ENCODE results near the gene ARHGAP27. TPM values are rescaled to one million over a fixed set of nuclear protein-coding genes. Genes with fewer than 3 reads are reported as not detected.
"Not testable (repeated sequence)": the region's sequence is repeated elsewhere in the genome, so short reads cannot be mapped to it uniquely, and the experiment has no call there.

The ARHGAP27 gene
- total and polyA plus RNA-seq, 12 donors = 15.2 to 65.8 (median 25.3) TPM

GRCh38 chr17:45441526-45442310 is 9.0 kb upstream of the ARHGAP27 start:
- Histone ChIP-seq H3K27ac (no peak overlapping the region), H3K27me3 (no peaks in the 10 kb centered on the region), H3K9me3 (no peaks in the 10 kb centered on the region), H3K36me3 (peaks cover 0 to 63% (median 13%) of the 10 kb centered on the region in 9 donors), H3K4me3 (no peak overlapping the region), H3K4me1 (peaks cover 0 to 24% (median 7%) of the 10 kb centered on the region in 9 donors)
- intact Hi-C loops (cut with DNase I) = no loop called here
- ATAC-seq = no peak
- WGBS, 2 donors = 84 to 86% methylated on average over 12 to 14 of the region's 14 CpGs
- TF ChIP-seq CTCF (IDR thresholded peaks at IDR 0.05) = no peak
- DNase-seq = no peak

- peaks cover 0 to 69% (median 20%) of the 10 kb centered on the region in 9 donors for H3K36me3 ChIP-seq
- DNase-seq; ATAC-seq; H3K27ac ChIP-seq; intact Hi-C loops (cut with DNase I); H3K4me3 ChIP-seq; H3K27me3 ChIP-seq; H3K9me3 ChIP-seq: not testable (repeated sequence)
- H3K4me1 ChIP-seq = peaks cover 0 to 18% (median 4%) of the 10 kb centered on the region in 9 donors
- 67 to 68% methylated on average over 7 of the region's 7 CpGs for WGBS, 2 donors
Observed at GRCh38 chr17:45440839-45441515, 8.3 kb upstream of the ARHGAP27 start.

DNA sequence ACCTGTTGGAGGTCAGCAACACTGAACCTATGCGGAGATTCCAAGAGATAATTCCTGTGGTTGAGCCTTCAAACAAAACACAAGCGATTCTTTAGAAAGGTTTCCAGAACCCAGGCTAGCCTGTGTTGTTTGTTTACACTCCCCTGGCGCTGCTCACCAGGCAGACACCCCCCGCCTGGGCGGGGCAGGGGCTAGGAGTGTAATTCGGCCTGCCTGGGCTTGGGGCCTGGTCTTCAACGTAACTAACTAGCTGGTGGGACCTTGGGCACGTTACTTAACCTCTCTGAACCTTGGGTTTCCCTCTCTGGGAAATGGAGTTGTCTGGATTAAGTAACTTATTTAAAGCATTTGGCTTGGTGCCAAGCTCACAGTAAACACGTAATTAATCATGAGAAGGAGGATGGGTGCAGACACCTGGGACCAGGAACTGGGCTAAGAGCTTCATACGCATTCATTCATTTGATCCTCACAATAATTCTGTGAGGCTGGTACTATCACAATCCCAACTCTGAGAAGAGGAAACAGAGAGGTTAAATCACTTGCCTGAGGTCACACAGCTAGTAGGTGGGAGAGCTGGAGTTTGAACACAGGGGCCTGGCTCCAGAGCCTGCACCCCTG is 7.6 kb upstream of the ARHGAP27 start:
- Histone ChIP-seq H3K9me3 (no peaks in the 10 kb centered on the region), H3K27ac (no peak overlapping the region), H3K36me3 (peaks cover 0 to 71% (median 22%) of the 10 kb centered on the region in 9 donors), H3K27me3 (no peaks in the 10 kb centered on the region), H3K4me1 (peaks cover 0 to 11% (median under 1%) of the 10 kb centered on the region in 9 donors), H3K4me3 (no peak overlapping the region)
- no peak for TF ChIP-seq CTCF (IDR thresholded peaks at IDR 0.05)
- WGBS, 2 donors = 75 to 80% methylated on average over 10 of the region's 10 CpGs
- intact Hi-C loops (cut with DNase I) = no loop called here
- ATAC-seq = no peak
- no peak for DNase-seq

DNA sequence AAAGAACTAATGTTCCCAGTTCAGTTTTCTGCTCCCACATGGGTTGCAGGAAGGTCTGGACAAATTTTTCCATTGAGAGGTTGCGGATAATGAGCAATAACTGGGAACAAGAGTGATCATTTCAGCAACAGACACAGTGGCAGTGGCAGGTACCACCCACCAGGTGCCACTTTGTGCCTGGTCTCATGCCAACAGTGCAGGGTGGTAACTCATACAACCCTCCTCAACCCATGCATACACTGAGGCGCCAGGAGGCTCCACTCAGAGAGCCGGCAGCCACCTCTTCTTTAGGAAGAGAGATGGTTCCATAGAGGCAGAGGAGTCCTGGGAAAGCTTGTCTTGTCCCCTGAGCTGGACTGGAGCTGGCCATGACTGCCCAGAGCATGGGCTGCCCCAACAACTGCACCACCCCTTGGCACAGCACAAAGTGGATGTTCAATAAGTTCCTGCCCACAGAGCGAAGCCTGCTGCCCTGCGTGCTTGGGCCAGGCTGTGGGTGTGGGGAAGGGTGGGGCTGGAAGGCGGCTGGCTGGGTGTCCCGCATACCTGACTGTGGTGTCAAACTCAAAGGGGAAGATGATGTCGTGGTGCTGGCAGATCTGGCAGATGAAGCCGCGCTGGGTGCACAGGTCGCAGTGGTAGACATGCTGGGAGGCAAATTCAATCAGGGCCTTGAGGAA is 6.4 kb upstream of the ARHGAP27 start:
- intact Hi-C loops (cut with DNase I) = no loop called here
- H3K4me3 ChIP-seq = no peak overlapping the region
- no peak overlapping the region for H3K27ac ChIP-seq
- ATAC-seq (no peak), DNase-seq (no peak)
- WGBS, 2 donors = 87 to 89% methylated on average over 11 of the region's 11 CpGs
- H3K4me1 ChIP-seq = peaks cover 0 to 7% (median 0%) of the 10 kb centered on the region in 9 donors
- no peaks in the 10 kb centered on the region for H3K9me3 ChIP-seq
- H3K27me3 ChIP-seq = no peaks in the 10 kb centered on the region
- peaks cover 0 to 71% (median 22%) of the 10 kb centered on the region in 9 donors for H3K36me3 ChIP-seq
- no peak for TF ChIP-seq CTCF (IDR thresholded peaks at IDR 0.05)
